HL-60/S4 (cell line): ENCODE results near the gene KCNH3.
"Not testable (repeated sequence)": the region's sequence is repeated elsewhere in the genome, so short reads cannot be mapped to it uniquely, and the experiment has no call there.

Source experiments
- in situ Hi-C: fragments of 300-500 bp; cut with MboI; formaldehyde crosslinking; loops from 2 replicates; pipeline ENCODE4 v1.14.3; 2022; ENCODE audit warnings: low sequenced_read_pairs

The KCNH3 gene, protein sequence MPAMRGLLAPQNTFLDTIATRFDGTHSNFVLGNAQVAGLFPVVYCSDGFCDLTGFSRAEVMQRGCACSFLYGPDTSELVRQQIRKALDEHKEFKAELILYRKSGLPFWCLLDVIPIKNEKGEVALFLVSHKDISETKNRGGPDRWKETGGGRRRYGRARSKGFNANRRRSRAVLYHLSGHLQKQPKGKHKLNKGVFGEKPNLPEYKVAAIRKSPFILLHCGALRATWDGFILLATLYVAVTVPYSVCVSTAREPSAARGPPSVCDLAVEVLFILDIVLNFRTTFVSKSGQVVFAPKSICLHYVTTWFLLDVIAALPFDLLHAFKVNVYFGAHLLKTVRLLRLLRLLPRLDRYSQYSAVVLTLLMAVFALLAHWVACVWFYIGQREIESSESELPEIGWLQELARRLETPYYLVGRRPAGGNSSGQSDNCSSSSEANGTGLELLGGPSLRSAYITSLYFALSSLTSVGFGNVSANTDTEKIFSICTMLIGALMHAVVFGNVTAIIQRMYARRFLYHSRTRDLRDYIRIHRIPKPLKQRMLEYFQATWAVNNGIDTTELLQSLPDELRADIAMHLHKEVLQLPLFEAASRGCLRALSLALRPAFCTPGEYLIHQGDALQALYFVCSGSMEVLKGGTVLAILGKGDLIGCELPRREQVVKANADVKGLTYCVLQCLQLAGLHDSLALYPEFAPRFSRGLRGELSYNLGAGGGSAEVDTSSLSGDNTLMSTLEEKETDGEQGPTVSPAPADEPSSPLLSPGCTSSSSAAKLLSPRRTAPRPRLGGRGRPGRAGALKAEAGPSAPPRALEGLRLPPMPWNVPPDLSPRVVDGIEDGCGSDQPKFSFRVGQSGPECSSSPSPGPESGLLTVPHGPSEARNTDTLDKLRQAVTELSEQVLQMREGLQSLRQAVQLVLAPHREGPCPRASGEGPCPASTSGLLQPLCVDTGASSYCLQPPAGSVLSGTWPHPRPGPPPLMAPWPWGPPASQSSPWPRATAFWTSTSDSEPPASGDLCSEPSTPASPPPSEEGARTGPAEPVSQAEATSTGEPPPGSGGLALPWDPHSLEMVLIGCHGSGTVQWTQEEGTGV

DNA sequence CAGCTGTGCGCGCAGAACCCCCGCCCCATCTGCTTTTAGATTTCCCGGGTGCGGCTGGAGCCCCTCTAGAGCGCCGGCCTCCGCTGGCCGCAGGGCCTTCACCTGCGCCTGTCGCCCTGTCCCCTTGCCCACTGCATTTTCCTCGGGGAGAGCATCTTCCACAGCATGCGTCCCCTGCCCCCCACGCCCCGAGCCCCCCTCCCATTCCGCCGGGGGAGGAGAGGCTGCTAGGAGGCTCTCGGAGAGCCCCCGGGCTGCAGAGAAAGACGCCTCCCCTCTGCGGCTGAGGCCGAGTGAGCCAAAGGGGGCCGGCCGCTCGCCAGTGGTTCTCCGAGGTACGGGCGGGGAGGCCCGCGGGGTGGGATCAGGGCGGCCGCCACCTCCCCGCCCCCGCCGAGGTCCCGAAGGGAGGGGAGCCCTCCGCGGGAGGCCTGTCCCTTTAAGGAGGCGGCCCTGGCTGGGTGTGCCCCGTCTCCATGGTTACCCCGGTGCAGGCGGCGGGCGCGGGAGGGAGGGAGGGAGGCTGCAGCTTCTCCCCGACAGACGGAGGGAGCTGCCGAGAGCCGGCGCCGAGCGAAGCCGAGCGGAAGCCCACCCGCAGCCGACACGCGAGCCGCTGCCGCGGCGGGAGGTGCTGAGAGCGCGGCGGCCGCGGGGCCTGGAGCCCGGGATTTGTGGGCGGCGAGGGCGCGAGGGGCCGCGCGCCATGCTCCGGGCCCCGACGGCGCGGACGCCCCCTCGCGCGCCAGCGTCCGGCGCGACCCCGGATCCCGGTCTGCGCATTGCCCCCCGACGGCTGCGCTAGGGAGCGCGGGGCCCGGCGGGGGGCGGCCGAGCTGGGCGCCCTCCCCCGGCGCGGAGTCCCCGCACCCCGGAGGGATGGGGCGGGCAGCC lies at the start of gene KCNH3:
Gene KCNH3 (plus strand): TSS at position 521 of the 894 bp plus-strand sequence. CDS start 387 bp downstream, outside the sequence.
- in situ Hi-C loops = no loop called here

DNA sequence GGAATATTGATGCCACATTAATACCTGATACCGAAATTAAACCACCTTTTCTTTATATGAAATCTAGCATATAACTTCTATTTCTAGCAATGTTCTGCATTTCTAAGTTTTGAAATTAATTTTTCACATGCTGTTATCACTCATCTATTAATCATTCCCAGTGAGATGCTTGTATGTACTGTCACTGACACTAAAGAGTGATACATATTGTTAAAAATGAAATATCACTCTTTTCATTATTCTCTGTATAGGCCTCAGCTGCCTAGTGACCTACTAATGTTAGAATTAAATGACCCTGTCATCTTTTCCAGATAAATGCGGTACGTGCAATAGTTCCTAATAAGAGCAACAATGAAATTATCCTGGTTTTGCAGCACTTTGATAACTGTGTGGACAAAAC lies 49.7 kb upstream of the KCNH3 start:
- in situ Hi-C loops = no loop called here

DNA sequence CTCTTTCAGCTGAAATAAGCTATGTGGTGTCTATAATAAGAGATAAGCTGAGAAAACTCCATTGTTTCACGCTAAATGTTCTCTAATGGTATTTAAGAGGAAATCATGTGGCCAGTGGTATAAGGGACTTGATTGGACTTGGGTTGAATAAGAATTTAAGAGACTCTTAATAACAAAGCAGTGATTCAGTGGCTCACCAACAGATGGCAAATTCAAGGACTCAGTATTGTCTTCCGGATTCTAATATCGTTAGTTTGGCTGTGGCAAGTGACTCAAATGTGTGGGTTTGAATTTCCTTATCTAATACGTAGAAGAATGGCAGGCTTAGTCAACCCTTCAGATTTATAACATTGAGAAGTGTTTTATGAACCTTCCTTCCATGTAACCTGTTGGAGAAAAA lies 49.1 kb upstream of the KCNH3 start:
- in situ Hi-C loops = no loop called here

DNA sequence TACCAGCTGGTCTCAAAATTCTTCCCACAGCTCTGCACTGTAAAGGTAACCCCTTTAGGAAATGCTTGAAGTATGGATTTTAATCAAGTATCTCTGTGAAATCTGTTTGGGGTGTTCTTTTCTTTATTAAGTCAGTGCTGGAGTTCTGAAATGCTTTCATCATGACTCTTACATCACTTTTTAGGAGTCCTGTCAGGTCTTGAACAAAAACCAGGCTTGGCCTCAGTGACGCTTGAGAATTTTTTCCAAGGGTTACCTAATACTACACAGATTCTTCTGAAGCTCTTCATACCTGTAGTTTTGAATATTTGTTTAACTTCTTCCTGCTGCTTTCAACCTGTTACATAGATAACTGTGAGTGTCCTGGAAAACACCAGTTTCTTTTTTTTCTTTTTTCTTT lies 47.0 kb upstream of the KCNH3 start:
- in situ Hi-C loops = no loop called here

DNA sequence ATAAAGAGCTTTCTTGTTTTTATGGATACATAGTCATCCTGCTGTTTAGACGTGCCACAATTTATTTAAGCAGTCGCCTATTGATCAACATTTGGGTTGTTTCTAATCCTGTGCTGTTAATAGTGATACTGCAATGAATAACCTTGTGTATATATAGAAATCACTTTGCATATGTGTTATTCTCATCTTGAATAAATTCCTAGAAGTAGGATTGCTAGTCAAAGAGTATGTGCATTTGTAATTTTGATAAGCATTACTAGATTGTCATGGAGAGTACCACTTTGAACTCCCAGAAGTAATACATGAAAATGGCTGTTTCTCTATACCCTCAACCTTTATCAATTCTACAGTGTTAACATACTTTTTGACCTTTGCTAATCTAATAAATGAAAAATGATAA lies 44.9 kb upstream of the KCNH3 start:
- in situ Hi-C loops = no loop called here

DNA sequence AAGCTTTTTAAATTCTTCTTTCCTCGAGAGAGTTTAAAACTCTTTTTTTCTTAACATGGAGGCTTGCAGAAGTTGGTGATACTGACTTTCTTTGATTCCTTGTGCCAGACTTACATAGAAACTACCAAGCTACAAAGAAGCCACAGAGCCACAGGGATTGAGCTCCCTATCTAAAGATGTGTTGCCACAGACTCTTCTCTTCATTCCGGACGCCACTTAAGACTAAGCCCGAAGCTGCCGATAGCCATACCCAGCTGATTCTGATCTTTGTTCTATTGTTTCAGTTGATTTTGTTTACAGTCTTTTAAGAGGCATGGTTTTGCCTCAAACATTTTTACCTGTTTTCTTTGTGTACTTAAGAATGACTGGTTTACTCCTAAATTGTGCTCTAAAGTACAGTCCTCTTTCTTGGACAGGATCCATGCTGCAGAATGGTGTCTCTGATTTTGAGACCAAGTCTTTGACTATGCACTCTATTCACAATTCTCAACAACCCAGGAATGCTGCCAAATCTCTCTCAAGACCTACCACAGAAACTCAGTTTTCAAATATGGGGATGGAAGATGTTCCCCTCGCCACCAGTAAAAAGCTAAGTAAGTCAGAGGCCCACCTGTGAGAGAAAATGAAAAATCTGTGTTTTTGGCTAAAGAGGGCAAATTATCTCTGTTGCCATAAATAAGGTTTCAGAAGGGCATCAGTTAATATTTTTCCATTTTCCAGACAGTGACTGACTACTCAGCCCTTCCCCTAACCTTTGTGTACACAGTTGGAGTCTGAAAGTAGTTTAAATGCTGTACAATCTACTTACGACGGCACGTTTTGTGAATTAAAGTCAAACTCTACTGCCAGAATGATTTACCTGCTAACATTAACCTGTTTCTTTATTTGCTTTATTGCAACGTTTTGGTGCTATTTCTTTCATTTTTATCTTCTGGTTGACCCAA lies 42.1 kb upstream of the KCNH3 start:
- in situ Hi-C loops = no loop called here

DNA sequence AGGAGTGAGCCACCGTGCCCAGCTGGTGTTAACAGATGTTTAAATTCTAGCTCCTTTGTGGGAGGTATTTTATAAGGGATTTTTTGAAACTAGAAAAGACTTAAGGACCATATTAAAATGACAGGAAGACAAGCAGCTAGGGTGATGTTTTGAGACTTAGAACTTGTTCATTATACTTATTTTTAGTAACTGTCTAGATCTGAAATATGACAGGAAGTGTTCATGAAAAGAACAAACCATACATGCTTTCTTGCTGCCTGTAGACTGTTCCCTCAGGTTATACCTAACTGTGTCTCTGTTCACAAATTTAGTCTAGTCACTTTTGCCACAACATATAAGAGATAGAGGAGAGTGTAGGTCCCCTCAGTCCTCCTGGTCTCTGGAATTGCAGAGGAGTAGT lies 36.9 kb upstream of the KCNH3 start:
- in situ Hi-C loops = no loop called here

DNA sequence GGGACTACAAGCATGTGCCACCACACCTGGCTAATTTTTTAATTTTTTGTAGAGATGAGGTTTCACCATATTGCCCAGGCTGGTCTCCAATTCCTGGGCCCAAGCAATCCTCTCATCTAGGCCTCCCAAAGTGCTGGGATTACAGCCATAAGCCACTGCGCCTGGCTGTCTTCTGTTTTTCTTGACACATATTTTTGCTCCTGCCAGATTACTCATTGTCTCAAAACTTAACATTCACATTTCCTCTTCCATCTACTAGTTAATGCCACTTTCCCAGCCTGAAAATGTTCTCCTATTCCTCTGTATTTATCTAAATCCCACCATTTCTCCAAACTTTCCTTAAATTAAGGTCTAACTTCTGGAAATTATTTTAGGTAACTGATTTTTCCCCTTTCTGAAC lies 36.2 kb upstream of the KCNH3 start:
- in situ Hi-C loops = no loop called here

DNA sequence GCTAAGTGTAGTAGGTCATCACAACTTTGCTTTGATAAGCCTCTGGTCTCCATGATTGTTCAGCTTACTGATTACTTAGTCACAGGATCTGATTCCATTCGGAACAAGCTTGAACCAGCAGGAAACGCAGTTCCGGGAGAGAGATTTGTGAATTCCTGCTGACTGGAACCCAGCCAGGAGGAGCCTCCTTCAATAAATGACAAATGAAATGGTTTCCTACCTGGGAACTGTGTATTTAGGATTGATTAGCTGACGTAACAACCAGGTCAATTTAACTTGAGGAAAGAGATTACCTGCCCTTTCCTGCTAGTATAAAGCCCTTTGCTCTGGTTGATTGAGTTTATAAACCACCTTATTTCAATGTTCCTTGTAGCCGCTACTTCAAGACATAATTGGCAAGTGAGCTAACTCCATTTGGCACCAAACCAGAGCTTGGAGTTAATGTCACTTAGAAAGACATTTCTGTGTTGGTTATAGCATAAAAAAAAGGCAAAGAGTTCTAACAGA lies 35.1 kb upstream of the KCNH3 start:
- in situ Hi-C loops = no loop called here

DNA sequence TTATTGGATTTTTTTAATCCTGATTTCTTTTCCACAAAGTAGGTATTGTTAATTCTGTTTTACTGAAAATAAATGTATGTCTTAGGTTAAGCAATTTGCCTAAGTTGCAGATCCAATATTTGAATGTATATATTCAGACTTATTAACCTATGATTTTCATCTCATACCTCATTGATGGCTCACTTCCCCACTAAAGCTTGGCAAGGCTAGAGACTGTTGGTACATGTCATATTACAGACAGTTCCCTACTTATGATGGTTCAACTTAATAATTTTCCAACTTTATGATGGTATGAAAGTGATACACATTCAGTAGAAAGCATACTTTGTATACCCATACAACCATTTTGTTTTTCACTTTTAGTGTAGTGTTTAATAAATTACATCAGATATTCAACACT lies 33.2 kb upstream of the KCNH3 start:
- in situ Hi-C loops = no loop called here

DNA sequence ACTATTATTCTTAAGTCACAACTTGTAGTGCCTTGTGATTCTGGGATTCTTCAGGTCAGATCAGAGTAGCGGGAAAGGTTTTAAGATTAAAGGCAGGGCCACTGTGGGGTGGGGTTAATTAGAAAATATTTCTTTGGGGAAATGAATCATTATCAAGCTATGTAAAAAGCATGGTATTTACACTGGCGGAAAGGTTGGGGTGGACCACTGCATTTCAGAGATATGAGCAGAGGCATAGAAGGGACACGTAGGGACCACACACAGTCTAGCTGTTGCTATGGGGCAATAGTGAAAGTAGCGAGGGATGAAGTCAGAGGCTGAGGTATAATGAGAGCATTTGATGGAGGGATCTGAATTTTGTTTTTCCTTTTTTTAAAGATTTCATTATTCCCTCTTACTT lies 31.7 kb upstream of the KCNH3 start:
- in situ Hi-C loops = no loop called here

DNA sequence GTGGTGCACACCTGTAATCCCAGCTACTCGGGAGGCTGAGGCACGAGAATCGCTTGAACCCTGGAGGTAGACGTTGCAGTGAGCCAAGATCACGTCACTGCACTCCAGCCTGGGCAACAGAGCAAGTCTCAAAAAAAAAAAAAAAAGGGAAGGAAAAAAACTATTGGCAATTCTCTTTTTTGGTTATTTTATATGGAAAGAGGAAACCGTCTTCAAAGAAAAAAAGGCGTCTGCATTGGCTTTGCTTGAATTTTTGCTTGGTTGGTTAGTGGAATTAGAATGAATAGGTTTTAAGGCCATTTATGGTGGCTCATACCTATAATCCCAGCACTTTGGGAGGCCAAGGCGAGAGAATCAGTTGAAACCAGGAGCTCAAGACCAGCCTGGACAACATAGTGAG lies 29.1 kb upstream of the KCNH3 start:
- in situ Hi-C loops = not testable (repeated sequence)

DNA sequence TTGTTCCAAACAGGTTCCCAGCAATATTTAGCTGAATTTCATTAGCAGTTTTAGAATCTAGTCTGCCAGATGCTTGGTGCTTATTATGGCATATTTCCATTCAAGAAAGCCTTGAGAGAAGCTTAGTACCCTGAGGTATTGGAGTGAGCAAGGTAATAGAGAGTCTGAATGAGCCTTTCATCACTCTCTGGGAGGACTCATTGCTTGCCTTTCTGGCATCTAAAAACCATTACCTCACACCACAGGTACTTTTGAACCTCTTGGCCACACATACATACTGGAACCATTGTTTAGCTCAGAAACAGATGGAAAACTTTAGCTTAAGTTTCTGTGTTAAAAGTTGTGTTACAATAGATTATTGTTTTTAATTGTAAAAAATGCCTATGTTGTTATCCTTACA lies 27.4 kb upstream of the KCNH3 start:
- in situ Hi-C loops = no loop called here

DNA sequence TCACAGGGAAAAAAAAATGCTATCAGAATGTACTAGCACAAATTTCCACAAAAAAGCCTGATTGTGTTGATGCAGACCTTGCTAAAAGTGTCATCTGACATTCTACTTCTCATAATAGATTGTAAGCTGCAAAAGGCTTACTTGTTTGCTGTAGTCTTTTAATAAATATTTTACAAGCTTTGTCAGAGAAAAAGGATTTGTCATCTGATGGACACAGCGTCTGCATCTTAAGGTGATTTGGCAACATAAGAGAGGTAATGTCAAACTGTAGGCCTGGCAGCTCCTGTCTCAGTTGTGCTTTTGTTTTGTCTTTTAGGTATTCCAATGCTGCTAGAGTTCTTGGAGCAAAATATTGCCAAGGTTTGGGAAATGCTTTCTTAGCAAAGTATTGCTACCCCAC lies 26.3 kb upstream of the KCNH3 start:
- in situ Hi-C loops = no loop called here

DNA sequence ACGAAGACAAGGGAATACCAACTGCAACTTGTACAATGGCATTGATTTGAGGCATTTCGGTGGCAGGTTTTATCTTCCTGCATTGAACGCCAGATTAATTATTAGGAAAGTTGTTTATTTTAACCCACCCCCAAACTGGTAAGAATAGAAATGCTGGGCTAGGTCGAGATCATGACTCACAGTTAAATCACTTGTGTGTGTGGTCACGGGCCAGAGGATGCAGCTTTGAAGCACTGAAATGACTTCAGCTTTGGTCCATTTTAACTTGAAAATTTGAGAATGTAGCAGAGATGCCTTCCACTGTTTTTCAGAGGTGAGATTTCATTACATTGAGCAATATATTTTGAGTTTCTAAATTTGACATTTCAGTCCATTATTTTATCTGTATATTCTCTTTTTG lies 23.6 kb upstream of the KCNH3 start:
- in situ Hi-C loops = loop anchor here (5.0 kb wide), 1 partner anchor 153 kb away; no protein-coding TSS in a partner anchor

DNA sequence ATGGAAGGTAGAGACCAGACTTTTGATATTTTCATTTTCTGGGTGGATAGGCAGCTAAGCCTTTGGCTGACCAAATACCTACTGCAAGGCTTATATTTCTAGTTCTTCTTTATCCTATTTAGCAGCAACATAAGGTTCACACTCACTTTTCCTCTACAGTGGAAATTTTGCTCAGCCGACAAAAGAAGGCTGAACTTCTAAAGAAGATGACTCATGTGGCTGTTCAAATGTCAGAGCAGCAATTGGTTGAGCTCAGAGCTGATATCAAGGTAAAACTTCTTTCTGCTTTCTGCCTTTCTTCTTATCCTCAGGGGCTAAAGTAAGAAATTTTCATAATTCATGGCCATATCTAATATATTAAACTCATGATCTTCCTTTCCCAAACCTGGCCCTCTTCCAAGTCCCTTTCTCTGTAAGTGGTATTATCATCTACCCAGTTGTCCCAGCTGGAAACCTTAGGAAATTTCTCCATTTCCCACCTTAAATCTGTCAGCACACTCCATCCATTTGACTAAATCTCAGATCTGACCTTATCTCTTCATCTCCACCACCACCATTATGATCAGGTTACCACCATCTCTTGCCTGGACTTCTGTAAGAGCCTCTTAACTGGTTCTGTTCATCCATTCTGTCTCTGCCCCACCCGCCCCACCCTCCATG lies 19.8 kb upstream of the KCNH3 start:
- in situ Hi-C loops = loop anchor here (5.0 kb wide), 1 partner anchor 157 kb away; no protein-coding TSS in a partner anchor

DNA sequence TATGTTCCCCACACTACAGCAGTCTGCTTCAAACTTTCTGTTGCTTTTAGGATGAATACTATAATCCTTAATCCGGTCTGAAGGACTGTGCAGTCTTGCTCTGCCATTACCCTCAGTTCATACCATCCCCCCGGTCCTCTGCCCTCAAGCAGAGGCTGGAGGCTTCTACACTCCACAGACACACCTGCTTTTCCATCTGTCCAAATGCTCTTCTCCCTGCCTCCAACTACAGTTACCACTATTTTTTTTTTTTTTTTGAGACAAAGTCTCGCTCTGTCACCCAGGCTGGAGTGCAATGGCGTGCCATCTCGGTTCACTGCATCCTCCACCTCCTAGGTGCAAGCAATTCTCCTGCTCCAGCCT lies 19.3 kb upstream of the KCNH3 start:
- in situ Hi-C loops = loop anchor here (5.0 kb wide), 1 partner anchor 157 kb away; no protein-coding TSS in a partner anchor

DNA sequence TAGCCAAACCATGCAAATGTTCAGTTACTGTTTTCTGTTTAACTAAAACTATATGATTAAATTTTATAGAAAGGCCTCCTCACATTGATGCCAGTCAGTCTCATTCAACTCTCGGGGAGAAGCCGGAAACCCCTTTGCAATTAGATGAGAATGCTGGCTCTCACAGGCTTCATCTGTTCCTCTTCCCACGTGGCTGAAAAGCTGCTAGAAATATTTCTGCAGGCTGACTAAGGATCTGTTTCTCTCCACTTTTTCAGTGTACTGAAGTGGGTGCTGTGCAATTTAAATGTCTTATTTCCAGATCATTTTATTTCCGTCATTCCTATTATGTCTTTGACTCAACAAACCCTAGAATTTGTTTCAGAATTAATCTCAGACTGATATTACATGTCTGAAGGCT lies 17.4 kb upstream of the KCNH3 start:
- in situ Hi-C loops = loop anchor here (10.0 kb wide), 1 partner anchor 237 kb away; no protein-coding TSS in a partner anchor
